Heart left ventricle (tissue), 13 donors: ENCODE results near the gene ASPG.

Experiments
- POLR2A ChIP-seq, 2 donors: fragments of 450-650 bp; IDR thresholded peaks; one replicate each; pipeline ENCODE4 v1.6.1; 2017; ENCODE audit warnings: antibody characterized with exemption in 2 of 2, mild to moderate bottlenecking in 2 of 2, moderate library complexity in 2 of 2
- TF ChIP-seq, protein P1 (sequence below), 12 donors: fragments of 200-600 bp; sonication (generic) in 4 of 12; IDR thresholded peaks; one replicate each; pipeline versions ENCODE4 v1.5.0 to v1.8.0; 2018 to 2022; ENCODE audit warnings: antibody characterized with exemption in 12 of 12, mild to moderate bottlenecking in 5 of 12
- donor health status: ischemic (EF 13 %, LVEDD 7.1; RV severe dilation, severe dysfunction).
- donor health status: DM: no; HTN: yes; CAD: no.
- donor health status: DM: no; HTN: no; CAD: no.
- donor health status: ischemic (EF 25% LVEDD 6.9; RV normal size, moderate dysfunction).
- donor health status: ischemic (EF 25% LVEDD 5.7; RV mildly dilated, moderate dysfunction).
- donor health status: ischemic (EF 35%, LVEDD 5.7; RV mildly dilated, moderate dysfunction).
- donor health status: nonischemic (EF 11% LVEDD 7.7; RV severe dilation, severe dysfunction).
- donor health status: DM: yes; HTN: yes; CAD: no.
- donor health status: PGD.
- donor health status: ischemic (EF 29% LVEDD 5.4; RV normal size, mild dysfunction).
- donor health status: nonischemic (EF 23%, LVEDD 6.1; RV moderate dilation, normal function).

DNA sequence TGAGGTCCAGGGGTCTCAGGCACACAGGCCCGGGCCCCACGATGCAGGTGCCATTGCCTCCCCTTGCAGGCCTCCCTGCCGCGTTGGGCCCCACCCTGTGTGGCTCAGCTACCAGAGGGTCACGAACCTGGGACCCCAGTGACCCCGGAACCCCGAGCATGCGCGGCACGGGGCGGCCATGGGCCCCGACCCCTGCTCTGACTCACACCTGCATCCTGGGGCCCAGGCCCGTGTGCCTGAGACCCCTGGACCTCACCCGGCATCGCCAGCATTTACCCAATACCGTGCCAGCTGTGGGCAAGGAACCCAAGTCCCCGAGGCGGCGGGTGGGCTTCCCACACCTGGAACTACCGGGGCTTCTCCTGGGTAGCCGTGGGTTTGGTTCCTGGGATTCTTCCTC is 78.0 kb downstream of the ASPG start:
- TF ChIP-seq, protein P1, sequence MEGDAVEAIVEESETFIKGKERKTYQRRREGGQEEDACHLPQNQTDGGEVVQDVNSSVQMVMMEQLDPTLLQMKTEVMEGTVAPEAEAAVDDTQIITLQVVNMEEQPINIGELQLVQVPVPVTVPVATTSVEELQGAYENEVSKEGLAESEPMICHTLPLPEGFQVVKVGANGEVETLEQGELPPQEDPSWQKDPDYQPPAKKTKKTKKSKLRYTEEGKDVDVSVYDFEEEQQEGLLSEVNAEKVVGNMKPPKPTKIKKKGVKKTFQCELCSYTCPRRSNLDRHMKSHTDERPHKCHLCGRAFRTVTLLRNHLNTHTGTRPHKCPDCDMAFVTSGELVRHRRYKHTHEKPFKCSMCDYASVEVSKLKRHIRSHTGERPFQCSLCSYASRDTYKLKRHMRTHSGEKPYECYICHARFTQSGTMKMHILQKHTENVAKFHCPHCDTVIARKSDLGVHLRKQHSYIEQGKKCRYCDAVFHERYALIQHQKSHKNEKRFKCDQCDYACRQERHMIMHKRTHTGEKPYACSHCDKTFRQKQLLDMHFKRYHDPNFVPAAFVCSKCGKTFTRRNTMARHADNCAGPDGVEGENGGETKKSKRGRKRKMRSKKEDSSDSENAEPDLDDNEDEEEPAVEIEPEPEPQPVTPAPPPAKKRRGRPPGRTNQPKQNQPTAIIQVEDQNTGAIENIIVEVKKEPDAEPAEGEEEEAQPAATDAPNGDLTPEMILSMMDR (IDR thresholded peaks at IDR 0.05) = no peak
- TF ChIP-seq POLR2A (IDR thresholded peaks at IDR 0.05) = no peak
